Muscle of leg (tissue), 11 donors: ENCODE results near the gene TGM2. TPM values are rescaled to one million over a fixed set of nuclear protein-coding genes. Genes with fewer than 3 reads are reported as not detected.

Experiments used
- DNase-seq: peaks from one replicate; pipeline ENCODE4 v3.0.0; 2013
- H3K27ac ChIP-seq: one replicate; pipeline ENCODE4 v1.5.1; 2013; ENCODE audit warnings: mild to moderate bottlenecking, low read length, control low read depth
- H3K27me3 ChIP-seq: one replicate; pipeline ENCODE4 v1.6.1; 2013; ENCODE audit warnings: low read length; ENCODE audit not compliant: control insufficient read depth, insufficient read depth
- H3K36me3 ChIP-seq: one replicate; pipeline ENCODE4 v1.6.1; 2013; ENCODE audit warnings: low read length; ENCODE audit not compliant: control insufficient read depth, insufficient read depth
- H3K4me1 ChIP-seq: one replicate; pipeline ENCODE4 v1.6.1; 2013; ENCODE audit warnings: low read length; ENCODE audit not compliant: control insufficient read depth, insufficient read depth
- H3K4me3 ChIP-seq: one replicate; pipeline ENCODE4 v1.5.1; 2013; ENCODE audit warnings: low read length, control low read depth
- H3K9me3 ChIP-seq: replicated peaks from 2 replicates; pipeline ENCODE4 v1.6.1; 2013; ENCODE audit warnings: low read depth, low read length; ENCODE audit not compliant: control insufficient read depth
- WGBS: methylation state at CpG from one replicate; pipeline ENCODE4 v1.1.5; 2013; ENCODE audit warnings: missing lambda C conversion rate; ENCODE audit not compliant: insufficient coverage; 5-methylcytosine and 5-hydroxymethylcytosine counted together
- polyA plus RNA-seq, 8 donors: library from polyadenylated mRNA; unstranded; fragments of 120-200 nt; gene quantifications; one replicate each; pipeline versions ENCODE4 v1.2.1 to v1.2.3, GENCODE V29; 2013; ENCODE audit warnings: inconsistent platforms in 1 of 8, low replicate concordance in 1 of 8; ENCODE audit not compliant: insufficient read length in 8 of 8, insufficient read depth in 1 of 8
- total RNA-seq: library from RNA; stranded (reverse); fragments of 120-200 nt; gene quantifications from one replicate; pipeline ENCODE4 v1.2.4, GENCODE V29; 2013

TGM2 gene
- total and polyA plus RNA-seq, 9 donors: 10.1 to 40.9 (median 13.9) TPM

DNA sequence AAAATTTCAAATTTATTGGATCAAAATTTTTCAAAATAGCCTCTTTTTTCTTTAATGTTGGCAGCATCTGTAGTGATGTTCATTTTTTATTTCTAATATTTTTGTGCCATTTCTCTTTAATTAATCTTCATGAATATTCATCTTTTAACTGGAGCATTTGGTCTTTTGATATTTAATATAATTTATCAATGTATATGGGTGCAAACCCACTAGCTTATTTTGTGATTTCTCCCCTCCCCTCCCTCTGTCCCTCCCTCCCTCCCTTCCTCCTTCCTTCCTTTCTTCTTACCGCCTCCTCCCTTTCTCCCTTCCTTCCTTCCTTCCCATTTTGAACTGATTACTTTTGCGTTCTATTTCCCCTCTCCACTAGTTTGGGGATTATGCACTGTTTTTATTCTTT lies 49.2 kb downstream of the TGM2 start:
- no peaks in the 10 kb centered on the region for H3K27me3 ChIP-seq
- H3K9me3 ChIP-seq: no peaks in the 10 kb centered on the region
- no peak overlapping the region for H3K27ac ChIP-seq
- no peaks in the 10 kb centered on the region for H3K36me3 ChIP-seq
- H3K4me1 ChIP-seq: peaks cover 35% of the 10 kb centered on the region
- no CpG with 5 or more reads among the region's 2 CpGs for WGBS
- DNase-seq: no peak
- H3K4me3 ChIP-seq: no peak overlapping the region

DNA sequence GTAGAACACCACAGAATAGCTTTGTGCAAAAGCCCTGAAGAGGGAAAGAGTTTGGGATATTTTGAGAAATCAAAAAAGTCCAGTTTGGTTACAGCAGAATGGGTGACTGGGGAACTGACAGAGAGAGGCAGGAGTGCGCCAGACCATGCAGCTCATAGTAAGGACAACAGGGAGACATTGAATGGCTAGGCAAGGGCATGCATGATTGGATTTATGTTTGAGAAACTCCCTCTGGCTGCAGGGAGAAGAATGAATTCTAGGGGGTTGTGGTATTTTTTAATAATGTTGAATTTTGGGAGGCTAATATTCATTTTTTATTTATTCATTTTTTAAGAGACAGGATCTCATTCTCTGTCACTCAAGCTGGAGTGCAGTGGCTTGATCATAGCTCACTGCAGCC lies 49.9 kb downstream of the TGM2 start:
- Histone ChIP-seq H3K27ac (no peak overlapping the region), H3K4me3 (no peak overlapping the region), H3K27me3 (no peaks in the 10 kb centered on the region), H3K9me3 (no peaks in the 10 kb centered on the region), H3K36me3 (no peaks in the 10 kb centered on the region), H3K4me1 (peaks cover 42% of the 10 kb centered on the region)
- WGBS: 85% methylated on average over 1 of the region's 1 CpG
- no peak for DNase-seq

DNA sequence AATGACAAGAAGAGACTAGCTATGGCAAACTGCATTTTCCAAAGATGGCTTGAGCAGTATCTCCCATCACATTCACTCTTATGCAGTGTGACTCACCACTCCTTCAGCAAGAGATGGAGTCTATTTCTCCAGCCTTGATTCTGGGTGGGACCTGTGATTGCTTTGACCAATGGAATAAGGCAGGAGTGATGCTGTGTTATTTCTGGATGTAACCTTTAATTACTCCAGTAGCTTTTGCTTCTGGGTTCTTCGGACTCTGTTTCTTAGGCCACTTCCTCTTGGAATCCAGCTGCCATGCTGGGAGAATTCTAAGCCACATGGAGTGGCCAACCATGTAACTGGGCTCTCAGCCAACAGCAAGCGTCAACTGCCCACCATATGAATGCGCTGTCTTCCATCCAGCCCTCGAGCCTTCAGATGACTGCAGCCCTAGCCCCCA lies 50.7 kb downstream of the TGM2 start:
- H3K27ac ChIP-seq: no peak overlapping the region
- no peak overlapping the region for H3K4me3 ChIP-seq
- DNase-seq: no peak
- no peaks in the 10 kb centered on the region for H3K36me3 ChIP-seq
- no peaks in the 10 kb centered on the region for H3K27me3 ChIP-seq
- no peaks in the 10 kb centered on the region for H3K9me3 ChIP-seq
- H3K4me1 ChIP-seq: peaks cover 50% of the 10 kb centered on the region
- 90% methylated on average over 3 of the region's 4 CpGs for WGBS

DNA sequence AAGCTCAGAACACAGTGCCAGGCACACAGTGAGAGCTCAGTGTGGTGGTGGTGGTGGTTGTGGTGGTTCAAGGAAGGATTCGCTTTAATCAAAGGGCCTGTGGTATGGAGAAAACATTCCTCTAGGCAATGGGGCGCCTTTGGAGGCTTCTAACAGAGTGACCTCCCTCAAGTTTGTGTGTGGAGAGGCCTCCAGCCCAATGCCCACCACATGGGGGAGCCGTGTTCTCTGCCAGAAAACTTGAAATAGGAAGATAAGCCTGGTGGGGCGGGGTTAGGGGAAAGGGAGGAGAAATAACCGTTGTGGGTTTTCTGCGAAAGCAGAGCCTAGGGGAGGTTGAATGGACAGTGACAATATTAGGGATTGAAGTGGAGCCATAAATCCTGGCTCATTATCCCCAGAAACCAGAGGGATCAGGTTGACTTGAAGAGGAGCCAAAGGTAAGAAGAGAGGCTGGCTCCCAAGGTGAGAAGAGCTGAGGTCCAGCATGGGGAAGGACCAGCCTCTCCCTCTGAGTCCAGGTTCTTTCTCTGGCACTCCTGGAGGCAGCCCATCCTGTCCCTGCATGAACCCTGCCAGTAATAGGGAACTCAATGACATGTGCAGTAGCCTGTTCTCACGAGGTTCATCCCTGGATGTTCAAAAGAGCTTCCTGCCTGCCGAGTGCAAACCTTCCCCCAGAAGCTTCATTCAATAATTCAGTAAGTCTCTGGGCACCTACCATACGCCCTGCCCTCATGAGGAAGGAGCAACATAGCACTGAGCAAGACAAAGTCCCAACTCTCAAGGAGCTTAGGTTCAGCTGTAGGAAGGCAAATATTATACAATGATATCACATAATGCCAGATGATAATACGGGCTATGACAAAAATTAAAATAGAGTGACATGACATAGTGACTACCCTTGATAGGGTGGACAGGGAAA lies 51.4 kb downstream of the TGM2 start:
- Histone ChIP-seq H3K36me3 (no peaks in the 10 kb centered on the region), H3K4me3 (no peak overlapping the region), H3K27ac (no peak overlapping the region), H3K9me3 (no peaks in the 10 kb centered on the region), H3K27me3 (no peaks in the 10 kb centered on the region), H3K4me1 (peaks cover 57% of the 10 kb centered on the region)
- whole genome bisulfite sequencing: 51% methylated on average over 5 of the region's 10 CpGs
- DNase-seq: no peak

DNA sequence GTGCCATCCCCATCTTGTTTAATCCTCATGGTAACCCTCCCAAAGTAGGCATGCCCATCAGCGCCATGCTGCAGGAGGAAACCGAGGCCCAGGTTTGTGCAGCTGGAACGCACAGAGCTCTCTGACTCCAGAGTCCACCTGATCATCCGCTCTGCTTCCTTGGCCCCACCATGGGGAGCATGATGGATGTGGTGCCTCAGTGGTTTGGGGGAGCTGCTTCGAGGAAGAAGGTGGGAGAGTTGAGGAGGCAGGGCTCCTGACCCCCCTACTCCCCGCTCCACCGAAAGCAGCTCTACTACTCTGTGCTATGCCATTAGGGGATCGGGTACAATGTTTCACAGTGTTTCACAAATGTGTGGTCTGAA lies 52.2 kb downstream of the TGM2 start:
- Histone ChIP-seq H3K9me3 (no peaks in the 10 kb centered on the region), H3K27me3 (no peaks in the 10 kb centered on the region), H3K27ac (no peak overlapping the region), H3K36me3 (no peaks in the 10 kb centered on the region), H3K4me3 (no peak overlapping the region), H3K4me1 (peaks cover 65% of the 10 kb centered on the region)
- WGBS: 100% methylated on average over 3 of the region's 8 CpGs
- DNase-seq: no peak

DNA sequence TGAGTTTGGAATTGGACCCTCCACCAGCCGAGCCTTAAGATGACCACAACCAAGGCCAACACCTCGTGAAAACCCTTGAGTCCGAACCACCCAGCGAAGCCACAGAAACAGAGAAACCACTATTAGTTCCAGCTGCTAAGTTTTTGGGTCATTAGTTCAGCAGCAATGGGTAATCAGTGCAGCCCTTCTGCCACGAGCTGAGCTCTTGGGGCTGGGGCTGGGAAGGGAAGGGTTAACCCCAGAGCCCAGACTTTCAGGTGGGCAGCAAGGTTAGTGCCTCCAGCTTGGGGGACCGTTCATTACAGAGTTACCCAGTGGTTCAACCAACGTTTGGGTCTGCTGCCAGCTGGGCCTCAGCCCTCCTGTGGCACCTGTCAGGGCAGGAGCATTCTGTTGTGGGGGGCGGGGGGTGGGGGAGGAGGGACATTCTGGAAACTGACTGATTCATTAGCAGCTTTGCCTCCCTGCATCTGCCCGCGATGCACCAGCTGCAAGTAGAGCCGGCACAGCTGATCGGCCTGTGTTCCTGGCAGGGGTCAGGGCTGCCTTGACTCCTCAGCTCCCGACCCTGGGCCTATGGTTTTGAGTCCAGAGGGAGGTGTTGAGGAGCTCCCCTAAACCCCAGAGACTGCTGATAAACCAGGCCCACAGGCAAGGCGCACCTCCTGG lies 52.7 kb downstream of the TGM2 start:
- Histone ChIP-seq H3K27me3 (no peaks in the 10 kb centered on the region), H3K36me3 (no peaks in the 10 kb centered on the region), H3K27ac (peak overlapping the region; percentile 42), H3K9me3 (no peaks in the 10 kb centered on the region), H3K4me1 (peaks cover 67% of the 10 kb centered on the region), H3K4me3 (no peak overlapping the region)
- peak; percentile 70 for DNase-seq
- WGBS: 59% methylated on average over 6 of the region's 14 CpGs

DNA sequence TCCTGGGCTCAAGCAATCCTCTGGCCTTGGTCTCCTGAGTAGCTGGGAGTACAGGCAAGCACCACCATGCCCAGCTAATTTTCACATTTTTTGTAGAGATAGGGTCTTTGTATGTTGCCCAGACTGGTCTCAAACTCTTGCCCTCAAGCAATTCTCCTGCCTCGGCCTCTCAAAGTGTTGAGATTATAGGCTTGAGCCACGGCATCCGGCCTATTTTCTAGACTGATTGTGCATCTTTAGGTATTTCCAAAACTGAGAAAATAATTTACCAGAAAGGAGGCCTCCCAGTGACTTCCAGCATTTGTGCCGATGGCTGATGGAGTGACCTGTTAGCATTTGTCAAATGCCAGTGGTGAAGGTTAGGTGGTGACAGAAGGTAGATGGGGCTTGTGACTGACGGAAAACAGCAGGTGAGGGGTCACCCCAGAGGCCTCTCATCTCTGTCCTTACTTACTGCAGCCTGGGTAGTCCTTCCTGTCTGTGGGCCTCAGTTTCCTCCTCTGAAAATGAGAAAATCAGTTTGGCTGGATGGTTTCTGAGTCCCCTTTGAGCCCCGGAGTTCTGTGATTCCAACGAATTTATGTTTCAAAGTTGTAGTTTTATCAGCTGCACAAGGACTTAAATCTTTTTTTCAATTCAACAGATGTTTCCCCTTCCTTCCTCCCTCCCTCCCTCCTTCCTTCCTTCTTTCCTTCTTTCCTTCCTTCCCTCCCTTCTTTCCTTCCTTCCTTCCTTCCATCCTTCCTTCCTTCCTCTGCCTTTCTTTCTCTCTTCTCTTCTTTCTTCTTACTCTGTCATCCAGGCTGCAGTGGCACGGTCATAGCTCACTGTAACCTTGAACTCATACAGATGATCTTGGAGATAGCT lies 53.5 kb downstream of the TGM2 start:
- H3K36me3 ChIP-seq: no peaks in the 10 kb centered on the region
- H3K4me1 ChIP-seq: peaks cover 67% of the 10 kb centered on the region
- no peak for DNase-seq

DNA sequence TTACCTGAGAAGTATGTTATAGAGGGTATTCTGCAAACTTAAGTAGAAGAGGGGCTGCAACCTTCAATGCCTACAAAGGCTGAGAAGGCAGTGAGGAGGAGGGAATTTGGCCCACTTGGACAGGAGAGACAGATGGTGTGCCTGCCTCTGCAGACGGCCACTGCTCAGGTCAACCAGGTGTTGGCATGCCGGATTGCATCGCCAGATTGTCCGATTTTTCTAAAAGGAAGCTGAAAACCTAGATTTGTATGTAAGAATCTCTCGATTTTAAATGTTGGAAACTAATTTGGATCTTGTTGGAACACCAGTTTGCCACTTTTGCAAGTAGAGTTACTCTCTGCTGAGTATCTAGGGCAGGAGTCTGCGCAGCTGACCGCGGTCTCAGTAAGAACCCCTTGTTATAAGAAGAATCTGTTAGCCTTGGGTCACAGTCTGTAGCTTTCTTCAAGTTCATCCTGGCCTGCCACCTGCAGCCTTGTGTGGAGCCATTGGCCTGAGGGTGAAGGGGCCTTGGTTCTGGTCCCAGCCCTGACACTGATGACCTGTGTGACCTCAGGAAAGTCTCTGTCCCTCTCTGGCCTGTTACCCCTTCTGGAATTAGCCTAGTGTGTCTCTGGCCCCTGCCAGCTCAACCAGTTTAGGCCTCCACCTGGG lies 54.4 kb downstream of the TGM2 start:
- Histone ChIP-seq H3K9me3 (no peaks in the 10 kb centered on the region), H3K27me3 (no peaks in the 10 kb centered on the region), H3K36me3 (no peaks in the 10 kb centered on the region), H3K4me3 (no peak overlapping the region), H3K4me1 (peaks cover 67% of the 10 kb centered on the region), H3K27ac (peak overlapping the region; percentile 85)
- no peak for DNase-seq
- WGBS: 80% methylated on average over 8 of the region's 8 CpGs

More for the DNA sequence above, 53.5 kb downstream of the TGM2 start:
- Histone ChIP-seq H3K27ac (no peak overlapping the region), H3K9me3 (no peaks in the 10 kb centered on the region), H3K4me3 (no peak overlapping the region), H3K27me3 (no peaks in the 10 kb centered on the region)
- 73% methylated on average over 6 of the region's 8 CpGs for WGBS

DNA sequence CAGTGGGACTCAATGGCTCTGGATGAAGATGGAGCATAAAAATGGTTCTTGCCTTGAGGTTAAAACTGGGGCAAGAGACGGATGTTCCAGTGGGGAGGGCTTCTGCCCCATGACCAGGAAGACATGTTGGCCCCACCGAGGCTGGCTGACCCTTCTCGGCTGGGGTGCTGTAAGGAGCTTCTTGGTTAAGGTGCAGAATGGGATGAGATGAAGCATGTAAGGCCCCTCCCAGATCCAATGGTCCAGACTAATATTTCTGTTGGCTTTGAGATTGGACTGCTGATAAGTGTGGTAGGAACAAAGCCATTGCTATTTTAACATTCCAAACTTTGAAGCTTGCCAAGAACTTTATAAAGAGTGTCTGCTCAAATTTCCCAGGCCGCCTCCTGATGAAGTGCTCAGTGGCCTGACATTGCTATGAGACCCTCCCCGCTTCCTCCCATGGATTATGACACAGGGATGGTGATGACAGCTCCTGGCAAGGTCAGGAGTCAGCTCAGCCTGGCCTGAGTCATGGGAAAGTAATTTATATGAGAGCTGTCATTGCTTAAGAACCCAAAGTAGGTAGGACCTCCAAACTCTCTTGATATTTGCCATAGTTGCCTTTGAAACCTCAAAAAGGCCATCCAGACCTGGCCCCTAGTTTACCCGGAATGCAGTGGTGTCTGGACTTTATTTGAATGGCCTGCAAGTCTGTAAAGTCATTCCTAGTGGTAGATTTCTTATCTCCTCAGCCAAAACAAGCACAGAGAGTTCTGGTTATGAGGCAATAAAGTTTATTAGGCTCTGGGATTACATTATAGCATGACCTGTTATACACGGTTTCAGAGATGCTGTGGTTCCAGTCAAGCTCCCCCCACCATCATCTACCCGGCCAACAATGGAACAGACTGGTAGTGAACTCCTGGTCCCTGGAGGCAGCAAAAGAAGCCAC lies 55.2 kb downstream of the TGM2 start:
- H3K4me1 ChIP-seq: peaks cover 67% of the 10 kb centered on the region
- 24% methylated on average over 2 of the region's 8 CpGs for WGBS

More for the DNA sequence above, 55.2 kb downstream of the TGM2 start:
- DNase-seq: peak; percentile 93
- Histone ChIP-seq H3K9me3 (no peaks in the 10 kb centered on the region), H3K36me3 (no peaks in the 10 kb centered on the region), H3K27ac (peak overlapping the region; percentile 85), H3K4me3 (no peak overlapping the region), H3K27me3 (no peaks in the 10 kb centered on the region)
